SU-DHL-6 (cell line): ENCODE data around the gene FKBP11.

Experiments used
- H2AFZ ChIP-seq: fragments of 200-600 bp; sonication (generic); 2 replicates; pipeline ENCODE4 v1.6.1; 2014; ENCODE audit warnings: low read depth, mild to moderate bottlenecking, moderate library complexity, mixed read lengths, antibody characterized with exemption, low read length; ENCODE audit not compliant: severe bottlenecking
- H3F3A ChIP-seq: fragments of 200-600 bp; shearing (Covaris generic); 2 replicates; pipeline ENCODE4 v1.6.0; 2016; ENCODE audit warnings: antibody characterized with exemption, mild to moderate bottlenecking; ENCODE audit not compliant: insufficient read depth
- H3K27ac ChIP-seq: fragments of 200-600 bp; sonication (generic); 2 replicates; pipeline ENCODE4 v1.5.1; 2016; ENCODE audit warnings: low read depth, mild to moderate bottlenecking, low read length, moderate library complexity, mixed read lengths
- H3K27me3 ChIP-seq: fragments of 200-600 bp; sonication (generic), shearing (Covaris generic); 2 replicates; pipeline ENCODE4 v1.6.0; 2014; ENCODE audit warnings: mild to moderate bottlenecking, low read length
- H3K36me3 ChIP-seq: fragments of 200-600 bp; sonication (generic); 2 replicates; pipeline ENCODE4 v1.6.1; 2014; ENCODE audit warnings: mild to moderate bottlenecking, low read length, mixed read lengths
- H3K4me2 ChIP-seq: fragments of 300-600, 200-600 bp; shearing (Covaris generic), sonication (generic); 2 replicates; pipeline ENCODE4 v1.6.0; 2014; ENCODE audit warnings: low read length, low read depth, mild to moderate bottlenecking; ENCODE audit not compliant: poor library complexity, severe bottlenecking
- H3K4me3 ChIP-seq: fragments of 200-600 bp; sonication (generic); 2 replicates; pipeline ENCODE4 v1.5.1; 2014; ENCODE audit warnings: antibody characterized with exemption, low read length, mild to moderate bottlenecking, mixed read lengths; ENCODE audit not compliant: insufficient read depth, poor library complexity, severe bottlenecking
- H3K79me2 ChIP-seq: fragments of 200-600 bp; sonication (generic); 2 replicates; pipeline ENCODE4 v1.6.1; 2014; ENCODE audit warnings: mild to moderate bottlenecking, low read length, moderate library complexity; ENCODE audit not compliant: insufficient read depth
- H3K9ac ChIP-seq: fragments of 200-600 bp; sonication (generic); 2 replicates; pipeline ENCODE4 v1.7.0; 2014; ENCODE audit warnings: mild to moderate bottlenecking, low read length
- H3K9me2 ChIP-seq: fragments of 200-600 bp; sonication (generic); replicated peaks from 2 replicates; pipeline ENCODE4 v1.6.1; 2014; ENCODE audit warnings: low read length; ENCODE audit not compliant: insufficient read depth
- H3K9me3 ChIP-seq: fragments of 200-600 bp; sonication (generic); 2 replicates; pipeline ENCODE4 v1.6.1; 2014; ENCODE audit warnings: low read length, mixed read lengths; ENCODE audit not compliant: insufficient read depth
- H4K20me1 ChIP-seq: fragments of 200-600 bp; sonication (generic); 2 replicates; pipeline ENCODE4 v1.6.1; 2014; ENCODE audit warnings: low read depth, mild to moderate bottlenecking, antibody characterized with exemption, low read length, moderate library complexity, mixed read lengths
- CTCF ChIP-seq: fragments of 200-600 bp; sonication (generic); IDR thresholded peaks from one replicate; pipeline ENCODE4 v1.5.1; 2017; ENCODE audit warnings: antibody characterized with exemption, mild to moderate bottlenecking, low read length, moderate library complexity; ENCODE audit not compliant: insufficient read depth, poor library complexity, severe bottlenecking
- EZH2phosphoT487 ChIP-seq: fragments of 200-600 bp; sonication (generic), shearing (Covaris generic); conservative IDR thresholded peaks from 2 replicates; pipeline ENCODE4 v1.6.1; 2018; ENCODE audit warnings: mild to moderate bottlenecking, antibody characterized with exemption, low read length, moderate library complexity, mixed read lengths

FKBP11 gene

GRCh38 chr12:48972952-48973483 is 47.7 kb upstream of the FKBP11 start:
- Histone ChIP-seq H3K4me3 (no peak overlapping the region), H3K36me3 (no peaks in the 10 kb centered on the region), H3F3A (no peaks in the 10 kb centered on the region), H4K20me1 (no peaks in the 10 kb centered on the region), H3K79me2 (no peaks in the 10 kb centered on the region), H3K9me3 (no peaks in the 10 kb centered on the region), H3K27ac (no peak overlapping the region), H3K9ac (no peak overlapping the region), H2AFZ (no peak overlapping the region), H3K9me2 (no peaks in the 10 kb centered on the region), H3K27me3 (no peaks in the 10 kb centered on the region), H3K4me2 (no peak overlapping the region)
- TF ChIP-seq EZH2phosphoT487 (no peak), CTCF (no peak)

GRCh38 chr12:48972213-48972951 is 47.1 kb upstream of the FKBP11 start:
- no peaks in the 10 kb centered on the region for H3K27me3 ChIP-seq
- H2AFZ ChIP-seq, result no peak overlapping the region
- H3K9me2 ChIP-seq, result no peaks in the 10 kb centered on the region
- no peaks in the 10 kb centered on the region for H3K9me3 ChIP-seq
- no peak for TF ChIP-seq EZH2phosphoT487
- no peak for TF ChIP-seq CTCF
- no peak overlapping the region for H3K9ac ChIP-seq
- H3K4me2 ChIP-seq, result no peak overlapping the region
- no peaks in the 10 kb centered on the region for H3K36me3 ChIP-seq
- no peak overlapping the region for H3K4me3 ChIP-seq
- no peaks in the 10 kb centered on the region for H3F3A ChIP-seq
- H3K79me2 ChIP-seq, result no peaks in the 10 kb centered on the region
- no peaks in the 10 kb centered on the region for H4K20me1 ChIP-seq
- H3K27ac ChIP-seq, result no peak overlapping the region

GRCh38 chr12:48970702-48971334 is 45.5 kb upstream of the FKBP11 start:
- Histone ChIP-seq H3K9me2 (no peaks in the 10 kb centered on the region), H3K27me3 (no peaks in the 10 kb centered on the region), H3K9me3 (no peaks in the 10 kb centered on the region), H3K36me3 (no peaks in the 10 kb centered on the region), H3F3A (no peaks in the 10 kb centered on the region), H4K20me1 (no peaks in the 10 kb centered on the region), H3K27ac (no peak overlapping the region), H3K9ac (no peak overlapping the region), H3K4me3 (no peak overlapping the region), H3K79me2 (no peaks in the 10 kb centered on the region), H2AFZ (no peak overlapping the region), H3K4me2 (no peak overlapping the region)
- no peak for TF ChIP-seq CTCF
- TF ChIP-seq EZH2phosphoT487, result no peak
